Measurements from ENCODE around the gene RFLNA.

DNA sequence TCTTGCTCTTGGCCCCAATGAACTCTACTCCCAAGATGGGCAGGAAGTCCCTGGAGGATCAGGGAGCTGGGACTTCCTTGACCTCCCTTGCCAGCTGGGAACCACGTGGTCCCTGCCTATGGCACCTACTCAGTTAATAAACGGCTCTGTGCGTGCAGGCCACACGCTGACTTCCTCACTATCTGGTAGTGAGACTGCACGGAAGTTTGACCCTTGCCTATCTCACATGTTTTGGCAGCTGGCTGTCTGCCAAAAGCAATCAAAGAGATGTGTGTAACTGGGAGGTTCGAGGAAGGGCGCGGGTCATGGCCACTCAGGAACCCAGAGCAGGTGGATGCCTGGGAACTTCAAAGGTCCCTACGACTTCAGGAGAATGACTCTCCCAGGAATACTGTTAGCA lies 57.9 kb downstream of the RFLNA start:
- TF ChIP-seq, protein P1, sequence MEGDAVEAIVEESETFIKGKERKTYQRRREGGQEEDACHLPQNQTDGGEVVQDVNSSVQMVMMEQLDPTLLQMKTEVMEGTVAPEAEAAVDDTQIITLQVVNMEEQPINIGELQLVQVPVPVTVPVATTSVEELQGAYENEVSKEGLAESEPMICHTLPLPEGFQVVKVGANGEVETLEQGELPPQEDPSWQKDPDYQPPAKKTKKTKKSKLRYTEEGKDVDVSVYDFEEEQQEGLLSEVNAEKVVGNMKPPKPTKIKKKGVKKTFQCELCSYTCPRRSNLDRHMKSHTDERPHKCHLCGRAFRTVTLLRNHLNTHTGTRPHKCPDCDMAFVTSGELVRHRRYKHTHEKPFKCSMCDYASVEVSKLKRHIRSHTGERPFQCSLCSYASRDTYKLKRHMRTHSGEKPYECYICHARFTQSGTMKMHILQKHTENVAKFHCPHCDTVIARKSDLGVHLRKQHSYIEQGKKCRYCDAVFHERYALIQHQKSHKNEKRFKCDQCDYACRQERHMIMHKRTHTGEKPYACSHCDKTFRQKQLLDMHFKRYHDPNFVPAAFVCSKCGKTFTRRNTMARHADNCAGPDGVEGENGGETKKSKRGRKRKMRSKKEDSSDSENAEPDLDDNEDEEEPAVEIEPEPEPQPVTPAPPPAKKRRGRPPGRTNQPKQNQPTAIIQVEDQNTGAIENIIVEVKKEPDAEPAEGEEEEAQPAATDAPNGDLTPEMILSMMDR (IDR thresholded peaks at IDR 0.05): no peak
- TF ChIP-seq POLR2A (IDR thresholded peaks at IDR 0.05): no peak

Measured in lower leg skin (tissue), 3 donors.